Ishikawa (cell line): ENCODE measurements around the gene FOXN1.

Experiments
- CEBPB ChIP-seq: IDR thresholded peaks from 2 replicates; pipeline ENCODE4 v1.6.1; 2012
- EGR1 ChIP-seq: IDR thresholded peaks from 2 replicates; pipeline ENCODE4 v1.6.1; 2012
- FOXM1 ChIP-seq: IDR thresholded peaks from 2 replicates; pipeline ENCODE4 v1.6.1; 2012; ENCODE audit warnings: low read depth, borderline replicate concordance
- RAD21 ChIP-seq: IDR thresholded peaks from 2 replicates; pipeline ENCODE4 v1.6.1; 2012; ENCODE audit warnings: low read depth
- REST ChIP-seq: IDR thresholded peaks from 2 replicates; pipeline ENCODE4 v1.6.1; 2012; ENCODE audit warnings: low read depth, mild to moderate bottlenecking
- TAF1 ChIP-seq: IDR thresholded peaks from 2 replicates; pipeline ENCODE4 v1.6.1; 2012; ENCODE audit warnings: low read depth, mild to moderate bottlenecking
- YY1 ChIP-seq: IDR thresholded peaks from 2 replicates; pipeline ENCODE4 v1.6.1; 2012; ENCODE audit warnings: low read depth

- TF ChIP-seq CEBPB: no peak
- TF ChIP-seq REST: no peak
- TF ChIP-seq TAF1: no peak
- no peak for TF ChIP-seq RAD21
- TF ChIP-seq EGR1: no peak
- no peak for TF ChIP-seq FOXM1
- no peak for TF ChIP-seq YY1
Measured at GRCh38 chr17:28567604-28568003, 61.5 kb downstream of the FOXN1 start.
